ENCODE measurements around the gene SLC26A2. TPM values are rescaled to one million over a fixed set of nuclear protein-coding genes. Genes with fewer than 3 reads are reported as not detected.
A peak's percentile ranks its signal among the peaks of the same experiment; 100 is the strongest.

Gene SLC26A2
- 11.7 and 12.6 TPM in 2 replicates for total RNA-seq
- long read RNA-seq, full-length matches to known transcripts, result 34 of 43 reads
- long read RNA-seq, partial matches to known transcripts, result 5 of 43 reads
- long read RNA-seq, other reads (novel, unspliced or antisense), result 4 of 43 reads

GRCh38 chr5:149960272-149961185 is at the start of gene SLC26A2:
SLC26A2 (plus strand) TSS chr5:149960758; CDS start chr5:149977653, 16,895 bp downstream.
- Mint-ChIP-seq H3K27ac (peak within 1 kb of the TSS; percentile 97), H3K4me3 (ENCODE audit: low read depth) (peak within 1 kb of the TSS; percentile 82), H3K27me3 (no peaks in the 10 kb centered on the region), H3K4me1 (ENCODE audit: low read depth) (peaks cover 10% of the 10 kb centered on the region), H3K9me3 (ENCODE audit: low read depth) (no peaks in the 10 kb centered on the region), H3K36me3 (ENCODE audit: insufficient read depth) (no peaks in the 10 kb centered on the region)
- DNase-seq (ENCODE audit: low spot score, unreplicated experiment), result peak; percentile 92
- no peak for TF ChIP-seq CTCF (IDR thresholded peaks at IDR 0.05; ENCODE audit: unreplicated experiment)

GRCh38 chr5:149911031-149911430 is 49.5 kb upstream of the SLC26A2 start:
- Mint-ChIP-seq H3K4me1 (ENCODE audit: low read depth) (no peaks in the 10 kb centered on the region), H3K36me3 (ENCODE audit: insufficient read depth) (no peaks in the 10 kb centered on the region), H3K27me3 (no peaks in the 10 kb centered on the region), H3K9me3 (ENCODE audit: low read depth) (no peaks in the 10 kb centered on the region), H3K4me3 (ENCODE audit: low read depth) (no peak overlapping the region), H3K27ac (no peak overlapping the region)
- TF ChIP-seq CTCF (IDR thresholded peaks at IDR 0.05; ENCODE audit: unreplicated experiment), result no peak
- no peak for DNase-seq (ENCODE audit: low spot score, unreplicated experiment)

GRCh38 chr5:149912226-149912871 is 48.2 kb upstream of the SLC26A2 start:
- H3K27me3 Mint-ChIP-seq, result peaks cover 5% of the 10 kb centered on the region
- no peak overlapping the region for H3K4me3 Mint-ChIP-seq (ENCODE audit: low read depth)
- no peaks in the 10 kb centered on the region for H3K9me3 Mint-ChIP-seq (ENCODE audit: low read depth)

GRCh38 chr5:149913436-149914419 is 46.8 kb upstream of the SLC26A2 start:
- peaks cover 5% of the 10 kb centered on the region for H3K27me3 Mint-ChIP-seq
- TF ChIP-seq CTCF (IDR thresholded peaks at IDR 0.05; ENCODE audit: unreplicated experiment), result no peak
- H3K36me3 Mint-ChIP-seq (ENCODE audit: insufficient read depth), result no peaks in the 10 kb centered on the region
- H3K4me1 Mint-ChIP-seq (ENCODE audit: low read depth), result no peaks in the 10 kb centered on the region
- H3K4me3 Mint-ChIP-seq (ENCODE audit: low read depth), result no peak overlapping the region
- no peak overlapping the region for H3K27ac Mint-ChIP-seq
- no peak for DNase-seq (ENCODE audit: low spot score, unreplicated experiment)
- no peaks in the 10 kb centered on the region for H3K9me3 Mint-ChIP-seq (ENCODE audit: low read depth)

More at GRCh38 chr5:149912226-149912871, 48.2 kb upstream of the SLC26A2 start:
- DNase-seq (ENCODE audit: low spot score, unreplicated experiment), result no peak
- no peak overlapping the region for H3K27ac Mint-ChIP-seq
- TF ChIP-seq CTCF (IDR thresholded peaks at IDR 0.05; ENCODE audit: unreplicated experiment), result no peak
- no peaks in the 10 kb centered on the region for H3K4me1 Mint-ChIP-seq (ENCODE audit: low read depth)
- no peaks in the 10 kb centered on the region for H3K36me3 Mint-ChIP-seq (ENCODE audit: insufficient read depth)

All from progenitor cell of endocrine pancreas (in vitro differentiated cells).